ENCODE results near the gene CLCC1. TPM values are rescaled to one million over a fixed set of nuclear protein-coding genes. Genes with fewer than 3 reads are reported as not detected.
A peak's percentile ranks its signal among the peaks of the same experiment; 100 is the strongest.

CLCC1 gene
- total and polyA plus RNA-seq, 2 experiments from 2014 or later, result 16.6 to 18.4 TPM

DNA sequence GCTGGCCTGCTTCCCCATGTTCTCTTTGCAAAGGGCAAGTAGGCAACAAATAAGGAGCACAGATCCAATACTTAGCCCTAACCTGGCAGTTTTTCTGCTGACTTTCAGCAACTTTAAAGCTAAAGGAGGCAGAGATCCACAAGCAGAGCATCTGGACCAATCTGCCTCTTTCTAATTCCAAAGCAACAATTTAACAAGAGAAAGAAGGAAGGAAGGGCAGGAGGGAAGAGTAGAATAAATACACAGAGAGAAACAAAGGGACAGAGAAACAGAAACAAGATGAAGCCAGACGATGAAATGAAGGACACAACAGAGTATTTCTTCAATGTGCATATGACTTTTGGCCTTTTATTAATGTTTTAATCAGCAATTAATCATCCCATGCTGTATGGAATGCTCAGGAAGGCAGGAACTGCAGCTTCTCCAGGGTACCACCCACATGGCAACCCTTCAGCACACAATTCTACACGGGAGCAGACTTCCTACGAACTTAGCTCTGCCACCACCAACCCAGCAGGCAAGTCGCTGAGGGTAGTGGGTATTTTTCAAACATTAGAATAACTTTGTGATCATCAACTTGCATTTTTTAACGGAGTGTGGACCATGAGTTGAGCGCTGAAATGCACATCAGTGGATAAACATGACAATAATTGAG, 15.3 kb downstream of the CLCC1 start:
- H4K20me1 ChIP-seq (replicated peaks; ENCODE audit: insufficient read depth), result no peaks in the 10 kb centered on the region
- peak; percentile 88 for ATAC-seq

More for the DNA sequence above, 15.3 kb downstream of the CLCC1 start:
- peaks cover 3% of the 10 kb centered on the region for H3K27me3 Mint-ChIP-seq (ENCODE audit: insufficient read depth, low read depth, poor library complexity)
- peak overlapping the region; percentile 94 for H3K27ac Mint-ChIP-seq
- H3K4me1 Mint-ChIP-seq, result peaks cover 28% of the 10 kb centered on the region
- peak overlapping the region; percentile 68 for H3K4me2 ChIP-seq
- peak overlapping the region; percentile 68 for H3K4me3 Mint-ChIP-seq
- peak overlapping the region; percentile 39 for H3K4me3 ChIP-seq
- peaks cover 39% of the 10 kb centered on the region for H3K4me1 ChIP-seq (ENCODE audit: insufficient read depth)
- H3F3A ChIP-seq (replicated peaks; ENCODE audit: low read depth), result peaks cover 10% of the 10 kb centered on the region; the same call in 1 of the 2 replicates
- H2AFZ ChIP-seq, result no peak overlapping the region
- 0 out of 2 replicates have a peak, but pooled peaks cover 5% of the 10 kb centered on the region for H3K36me3 ChIP-seq (ENCODE audit: insufficient read depth)
- H3K9me3 Mint-ChIP-seq, result no peaks in the 10 kb centered on the region
- H3K9me2 ChIP-seq (ENCODE audit: insufficient read depth), result no peaks in the 10 kb centered on the region
- peak; percentile 77 for DNase-seq (ENCODE audit: low spot score)
- H3K79me2 ChIP-seq (replicated peaks; ENCODE audit: insufficient read depth), result peaks cover 58% of the 10 kb centered on the region
- H3K36me3 Mint-ChIP-seq (ENCODE audit: low read depth), result peaks cover 23% of the 10 kb centered on the region
- TF ChIP-seq, protein P1, sequence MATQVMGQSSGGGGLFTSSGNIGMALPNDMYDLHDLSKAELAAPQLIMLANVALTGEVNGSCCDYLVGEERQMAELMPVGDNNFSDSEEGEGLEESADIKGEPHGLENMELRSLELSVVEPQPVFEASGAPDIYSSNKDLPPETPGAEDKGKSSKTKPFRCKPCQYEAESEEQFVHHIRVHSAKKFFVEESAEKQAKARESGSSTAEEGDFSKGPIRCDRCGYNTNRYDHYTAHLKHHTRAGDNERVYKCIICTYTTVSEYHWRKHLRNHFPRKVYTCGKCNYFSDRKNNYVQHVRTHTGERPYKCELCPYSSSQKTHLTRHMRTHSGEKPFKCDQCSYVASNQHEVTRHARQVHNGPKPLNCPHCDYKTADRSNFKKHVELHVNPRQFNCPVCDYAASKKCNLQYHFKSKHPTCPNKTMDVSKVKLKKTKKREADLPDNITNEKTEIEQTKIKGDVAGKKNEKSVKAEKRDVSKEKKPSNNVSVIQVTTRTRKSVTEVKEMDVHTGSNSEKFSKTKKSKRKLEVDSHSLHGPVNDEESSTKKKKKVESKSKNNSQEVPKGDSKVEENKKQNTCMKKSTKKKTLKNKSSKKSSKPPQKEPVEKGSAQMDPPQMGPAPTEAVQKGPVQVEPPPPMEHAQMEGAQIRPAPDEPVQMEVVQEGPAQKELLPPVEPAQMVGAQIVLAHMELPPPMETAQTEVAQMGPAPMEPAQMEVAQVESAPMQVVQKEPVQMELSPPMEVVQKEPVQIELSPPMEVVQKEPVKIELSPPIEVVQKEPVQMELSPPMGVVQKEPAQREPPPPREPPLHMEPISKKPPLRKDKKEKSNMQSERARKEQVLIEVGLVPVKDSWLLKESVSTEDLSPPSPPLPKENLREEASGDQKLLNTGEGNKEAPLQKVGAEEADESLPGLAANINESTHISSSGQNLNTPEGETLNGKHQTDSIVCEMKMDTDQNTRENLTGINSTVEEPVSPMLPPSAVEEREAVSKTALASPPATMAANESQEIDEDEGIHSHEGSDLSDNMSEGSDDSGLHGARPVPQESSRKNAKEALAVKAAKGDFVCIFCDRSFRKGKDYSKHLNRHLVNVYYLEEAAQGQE (IDR thresholded peaks at IDR 0.05; ENCODE audit: unreplicated experiment), result no peak
- TF ChIP-seq, protein P2, sequence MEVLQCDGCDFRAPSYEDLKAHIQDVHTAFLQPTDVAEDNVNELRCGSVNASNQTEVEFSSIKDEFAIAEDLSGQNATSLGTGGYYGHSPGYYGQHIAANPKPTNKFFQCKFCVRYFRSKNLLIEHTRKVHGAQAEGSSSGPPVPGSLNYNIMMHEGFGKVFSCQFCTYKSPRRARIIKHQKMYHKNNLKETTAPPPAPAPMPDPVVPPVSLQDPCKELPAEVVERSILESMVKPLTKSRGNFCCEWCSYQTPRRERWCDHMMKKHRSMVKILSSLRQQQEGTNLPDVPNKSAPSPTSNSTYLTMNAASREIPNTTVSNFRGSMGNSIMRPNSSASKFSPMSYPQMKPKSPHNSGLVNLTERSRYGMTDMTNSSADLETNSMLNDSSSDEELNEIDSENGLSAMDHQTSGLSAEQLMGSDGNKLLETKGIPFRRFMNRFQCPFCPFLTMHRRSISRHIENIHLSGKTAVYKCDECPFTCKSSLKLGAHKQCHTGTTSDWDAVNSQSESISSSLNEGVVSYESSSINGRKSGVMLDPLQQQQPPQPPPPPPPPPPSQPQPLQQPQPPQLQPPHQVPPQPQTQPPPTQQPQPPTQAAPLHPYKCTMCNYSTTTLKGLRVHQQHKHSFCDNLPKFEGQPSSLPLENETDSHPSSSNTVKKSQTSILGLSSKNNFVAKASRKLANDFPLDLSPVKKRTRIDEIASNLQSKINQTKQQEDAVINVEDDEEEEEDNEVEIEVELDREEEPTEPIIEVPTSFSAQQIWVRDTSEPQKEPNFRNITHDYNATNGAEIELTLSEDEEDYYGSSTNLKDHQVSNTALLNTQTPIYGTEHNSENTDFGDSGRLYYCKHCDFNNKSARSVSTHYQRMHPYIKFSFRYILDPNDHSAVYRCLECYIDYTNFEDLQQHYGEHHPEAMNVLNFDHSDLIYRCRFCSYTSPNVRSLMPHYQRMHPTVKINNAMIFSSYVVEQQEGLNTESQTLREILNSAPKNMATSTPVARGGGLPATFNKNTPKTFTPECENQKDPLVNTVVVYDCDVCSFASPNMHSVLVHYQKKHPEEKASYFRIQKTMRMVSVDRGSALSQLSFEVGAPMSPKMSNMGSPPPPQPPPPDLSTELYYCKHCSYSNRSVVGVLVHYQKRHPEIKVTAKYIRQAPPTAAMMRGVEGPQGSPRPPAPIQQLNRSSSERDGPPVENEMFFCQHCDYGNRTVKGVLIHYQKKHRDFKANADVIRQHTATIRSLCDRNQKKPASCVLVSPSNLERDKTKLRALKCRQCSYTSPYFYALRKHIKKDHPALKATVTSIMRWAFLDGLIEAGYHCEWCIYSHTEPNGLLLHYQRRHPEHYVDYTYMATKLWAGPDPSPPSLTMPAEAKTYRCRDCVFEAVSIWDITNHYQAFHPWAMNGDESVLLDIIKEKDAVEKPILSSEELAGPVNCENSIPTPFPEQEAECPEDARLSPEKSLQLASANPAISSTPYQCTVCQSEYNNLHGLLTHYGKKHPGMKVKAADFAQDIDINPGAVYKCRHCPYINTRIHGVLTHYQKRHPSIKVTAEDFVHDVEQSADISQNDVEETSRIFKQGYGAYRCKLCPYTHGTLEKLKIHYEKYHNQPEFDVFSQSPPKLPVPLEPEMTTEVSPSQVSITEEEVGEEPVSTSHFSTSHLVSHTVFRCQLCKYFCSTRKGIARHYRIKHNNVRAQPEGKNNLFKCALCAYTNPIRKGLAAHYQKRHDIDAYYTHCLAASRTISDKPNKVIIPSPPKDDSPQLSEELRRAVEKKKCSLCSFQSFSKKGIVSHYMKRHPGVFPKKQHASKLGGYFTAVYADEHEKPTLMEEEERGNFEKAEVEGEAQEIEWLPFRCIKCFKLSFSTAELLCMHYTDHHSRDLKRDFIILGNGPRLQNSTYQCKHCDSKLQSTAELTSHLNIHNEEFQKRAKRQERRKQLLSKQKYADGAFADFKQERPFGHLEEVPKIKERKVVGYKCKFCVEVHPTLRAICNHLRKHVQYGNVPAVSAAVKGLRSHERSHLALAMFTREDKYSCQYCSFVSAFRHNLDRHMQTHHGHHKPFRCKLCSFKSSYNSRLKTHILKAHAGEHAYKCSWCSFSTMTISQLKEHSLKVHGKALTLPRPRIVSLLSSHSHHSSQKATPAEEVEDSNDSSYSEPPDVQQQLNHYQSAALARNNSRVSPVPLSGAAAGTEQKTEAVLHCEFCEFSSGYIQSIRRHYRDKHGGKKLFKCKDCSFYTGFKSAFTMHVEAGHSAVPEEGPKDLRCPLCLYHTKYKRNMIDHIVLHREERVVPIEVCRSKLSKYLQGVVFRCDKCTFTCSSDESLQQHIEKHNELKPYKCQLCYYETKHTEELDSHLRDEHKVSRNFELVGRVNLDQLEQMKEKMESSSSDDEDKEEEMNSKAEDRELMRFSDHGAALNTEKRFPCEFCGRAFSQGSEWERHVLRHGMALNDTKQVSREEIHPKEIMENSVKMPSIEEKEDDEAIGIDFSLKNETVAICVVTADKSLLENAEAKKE (CRISPR knock-in tag; IDR thresholded peaks at IDR 0.05), result no peak
- TF ChIP-seq JUNB (IDR thresholded peaks at IDR 0.05; ENCODE audit: unreplicated experiment) (no peak), EZH2 (IDR thresholded peaks at IDR 0.05; ENCODE audit: low read depth, unreplicated experiment) (no peak), NANOG (IDR thresholded peaks at IDR 0.05; ENCODE audit: borderline replicate concordance) (peak; percentile 84), ZNF331 (CRISPR knock-in tag; IDR thresholded peaks at IDR 0.05; ENCODE audit: low read depth) (no peak), CREB1 (CRISPR knock-in tag; IDR thresholded peaks at IDR 0.05; ENCODE audit: low read depth) (no peak), ZNF114 (CRISPR knock-in tag; IDR thresholded peaks at IDR 0.05) (no peak), STAT1 (IDR thresholded peaks at IDR 0.05; ENCODE audit: unreplicated experiment) (no peak), EZH2phosphoT487 (IDR thresholded peaks at IDR 0.05; ENCODE audit: unreplicated experiment) (no peak), POLR2AphosphoS5 (IDR thresholded peaks at IDR 0.05; ENCODE audit: low read depth) (peak; percentile 20; the same call in 1 of the 2 replicates)
- TF ChIP-seq, protein P3, sequence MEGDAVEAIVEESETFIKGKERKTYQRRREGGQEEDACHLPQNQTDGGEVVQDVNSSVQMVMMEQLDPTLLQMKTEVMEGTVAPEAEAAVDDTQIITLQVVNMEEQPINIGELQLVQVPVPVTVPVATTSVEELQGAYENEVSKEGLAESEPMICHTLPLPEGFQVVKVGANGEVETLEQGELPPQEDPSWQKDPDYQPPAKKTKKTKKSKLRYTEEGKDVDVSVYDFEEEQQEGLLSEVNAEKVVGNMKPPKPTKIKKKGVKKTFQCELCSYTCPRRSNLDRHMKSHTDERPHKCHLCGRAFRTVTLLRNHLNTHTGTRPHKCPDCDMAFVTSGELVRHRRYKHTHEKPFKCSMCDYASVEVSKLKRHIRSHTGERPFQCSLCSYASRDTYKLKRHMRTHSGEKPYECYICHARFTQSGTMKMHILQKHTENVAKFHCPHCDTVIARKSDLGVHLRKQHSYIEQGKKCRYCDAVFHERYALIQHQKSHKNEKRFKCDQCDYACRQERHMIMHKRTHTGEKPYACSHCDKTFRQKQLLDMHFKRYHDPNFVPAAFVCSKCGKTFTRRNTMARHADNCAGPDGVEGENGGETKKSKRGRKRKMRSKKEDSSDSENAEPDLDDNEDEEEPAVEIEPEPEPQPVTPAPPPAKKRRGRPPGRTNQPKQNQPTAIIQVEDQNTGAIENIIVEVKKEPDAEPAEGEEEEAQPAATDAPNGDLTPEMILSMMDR (conservative IDR thresholded peaks at IDR 0.05; ENCODE audit: low read depth in 2 of 2), result no peak
- TF ChIP-seq, protein P4, sequence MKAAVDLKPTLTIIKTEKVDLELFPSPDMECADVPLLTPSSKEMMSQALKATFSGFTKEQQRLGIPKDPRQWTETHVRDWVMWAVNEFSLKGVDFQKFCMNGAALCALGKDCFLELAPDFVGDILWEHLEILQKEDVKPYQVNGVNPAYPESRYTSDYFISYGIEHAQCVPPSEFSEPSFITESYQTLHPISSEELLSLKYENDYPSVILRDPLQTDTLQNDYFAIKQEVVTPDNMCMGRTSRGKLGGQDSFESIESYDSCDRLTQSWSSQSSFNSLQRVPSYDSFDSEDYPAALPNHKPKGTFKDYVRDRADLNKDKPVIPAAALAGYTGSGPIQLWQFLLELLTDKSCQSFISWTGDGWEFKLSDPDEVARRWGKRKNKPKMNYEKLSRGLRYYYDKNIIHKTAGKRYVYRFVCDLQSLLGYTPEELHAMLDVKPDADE (IDR thresholded peaks at IDR 0.05), result no peak
- H3K27ac ChIP-seq (ENCODE audit: low read depth), result peak overlapping the region; percentile 92
- no peaks in the 10 kb centered on the region for H3K27me3 ChIP-seq (ENCODE audit: insufficient read depth)

All from GM23338 (cell line).